Activated gamma-delta T cell (primary cell): ENCODE data around the gene LNX2.
"Not testable (repeated sequence)": the region's sequence is repeated elsewhere in the genome, so short reads cannot be mapped to it uniquely, and the experiment has no call there.

Experiments used
- DNase-seq: peaks from one replicate; lab custom pipeline; 2025; lab: John Stamatoyannopoulos, UW

Gene LNX2

DNA sequence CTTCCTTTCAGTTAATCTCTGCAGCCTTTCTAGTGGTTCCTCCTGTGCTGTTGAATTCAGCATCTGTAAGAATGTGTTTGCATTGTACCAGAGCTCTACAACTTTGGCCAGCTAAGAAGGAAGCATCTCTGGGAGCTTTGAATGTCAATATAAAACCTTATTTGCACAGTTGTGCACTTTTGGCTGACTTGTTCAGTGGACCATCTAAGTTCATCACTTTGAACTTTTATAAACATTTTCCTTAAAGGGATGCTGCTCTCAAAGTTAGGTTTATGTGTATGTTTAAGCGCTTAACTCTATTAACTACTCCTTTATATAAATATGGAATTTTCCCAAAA is 16.9 kb upstream of the LNX2 start:
- DNase-seq: no peak

DNA sequence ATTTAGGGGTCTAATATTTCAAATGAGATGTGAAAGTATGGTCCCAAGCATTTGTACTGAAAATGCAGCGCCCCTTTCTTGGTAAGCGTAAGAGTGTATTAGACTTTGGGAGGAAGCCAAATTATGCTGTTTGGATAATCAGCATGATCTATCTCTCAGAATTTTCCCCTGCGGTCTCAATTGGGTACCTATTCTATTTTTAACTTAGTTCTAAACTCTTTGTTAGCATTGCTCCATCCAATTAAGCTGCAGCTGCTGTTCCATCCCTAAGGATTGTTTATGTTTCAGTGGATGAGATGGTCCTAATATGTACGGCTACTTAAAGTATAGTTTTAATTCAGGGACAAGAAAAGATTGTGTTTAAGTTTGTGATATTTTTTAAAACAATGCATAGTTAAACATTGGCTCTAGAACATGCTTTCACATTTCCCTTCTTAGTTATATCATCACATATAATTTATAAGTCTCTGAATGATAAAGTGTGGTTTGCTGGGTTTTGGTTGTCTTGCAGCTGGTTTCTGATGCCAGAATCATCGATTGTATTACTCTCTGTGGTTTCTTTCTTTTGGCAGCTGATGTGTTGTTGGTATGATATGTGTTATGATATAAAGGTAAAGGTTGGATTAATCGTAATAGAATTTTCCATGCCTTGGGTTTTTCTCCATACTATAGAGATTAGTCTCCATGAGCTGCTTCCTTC is 16.4 kb upstream of the LNX2 start:
- DNase-seq: no peak

DNA sequence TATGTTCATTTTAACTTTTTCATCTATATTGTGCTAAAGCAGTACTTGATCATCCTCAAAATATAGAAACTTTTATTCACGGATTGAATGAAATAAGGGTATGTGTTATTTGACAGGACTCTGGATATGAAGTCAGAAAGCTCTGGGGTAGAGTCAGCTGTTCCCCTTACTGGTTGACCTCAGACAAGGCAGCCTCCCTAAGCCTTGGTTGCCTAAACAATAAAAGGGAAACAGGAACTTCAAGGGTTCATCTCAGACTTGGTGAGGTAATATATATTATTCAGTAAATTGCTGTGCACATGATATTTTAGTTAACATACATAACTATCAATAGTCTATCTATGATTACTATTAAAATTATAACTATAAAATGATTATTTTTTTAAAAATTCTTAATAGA is 14.9 kb upstream of the LNX2 start:
- DNase-seq: no peak

DNA sequence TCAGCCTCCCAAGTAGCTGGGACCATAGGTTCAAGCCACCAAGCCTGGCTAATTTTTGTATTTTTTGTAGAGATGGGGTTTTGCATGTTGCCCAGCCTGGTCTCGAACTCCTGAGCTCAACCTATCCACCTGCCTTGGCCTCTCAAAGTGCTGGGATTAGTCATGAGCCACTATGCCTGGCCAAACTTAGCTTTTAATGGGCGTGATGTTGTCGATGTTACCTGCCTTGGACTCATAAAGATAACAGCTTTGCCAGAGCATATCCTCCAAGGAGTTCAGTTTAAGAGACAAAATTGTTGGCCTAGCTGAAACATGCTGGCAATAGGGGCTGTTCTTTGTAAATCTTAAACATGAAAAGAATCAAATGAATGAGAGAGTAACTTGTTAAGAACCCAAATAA is 14.5 kb upstream of the LNX2 start:
- no peak for DNase-seq

DNA sequence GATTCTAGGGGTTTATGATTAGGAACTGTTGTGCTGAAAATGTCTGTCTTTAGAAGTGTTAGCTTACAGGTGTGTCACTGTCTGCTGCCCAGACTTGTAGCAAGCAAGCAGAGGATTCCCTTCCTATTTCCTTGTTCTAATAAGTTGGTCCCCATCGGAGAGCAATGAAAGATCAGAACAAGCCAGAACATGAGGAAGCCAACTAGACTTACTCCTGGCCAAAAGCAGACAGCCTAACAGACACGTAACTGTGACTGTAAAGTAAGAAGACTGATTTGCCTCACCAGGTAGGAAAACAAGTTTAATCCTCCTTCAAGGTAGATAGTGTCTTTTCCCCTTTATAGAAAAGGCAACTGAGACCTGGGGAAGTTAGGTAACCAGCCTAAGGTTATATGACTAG is 13.9 kb upstream of the LNX2 start:
- DNase-seq: no peak

DNA sequence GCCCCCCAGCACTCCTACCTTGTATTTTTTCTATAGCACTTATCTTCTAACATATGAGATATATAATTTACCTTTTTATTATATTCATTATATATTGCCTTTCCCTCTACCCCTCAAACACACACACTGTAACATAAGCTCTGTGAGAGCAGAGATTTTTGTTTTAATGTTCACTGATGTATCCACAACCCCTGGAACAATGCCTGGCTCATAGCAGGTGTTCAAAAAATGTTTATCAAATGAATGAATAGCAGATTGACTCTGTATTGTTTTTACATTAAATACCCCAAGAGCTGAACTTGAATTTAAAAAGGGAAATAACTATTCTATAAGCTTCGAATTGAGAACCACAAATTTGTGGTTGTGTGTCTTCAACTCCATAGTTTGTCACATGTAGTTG is 12.3 kb upstream of the LNX2 start:
- DNase-seq: no peak

DNA sequence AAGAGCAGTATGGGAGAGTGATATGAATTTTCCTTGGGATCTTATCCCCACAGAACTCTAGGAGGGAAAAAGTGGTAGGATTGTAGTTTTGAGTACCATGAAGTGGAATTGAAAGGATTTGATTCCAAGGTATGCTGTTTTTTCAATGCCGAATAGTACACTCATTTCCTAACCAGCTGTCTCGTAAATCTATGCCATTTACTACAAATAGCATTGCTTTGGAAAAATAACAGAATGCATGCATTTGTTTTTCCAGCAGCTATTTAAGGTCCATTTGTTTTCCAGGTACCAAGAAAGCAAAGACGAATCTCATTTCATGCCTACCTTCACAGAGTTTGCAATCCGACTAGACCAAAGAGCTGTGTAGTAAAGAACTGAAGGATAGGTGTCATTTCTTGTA is 11.9 kb upstream of the LNX2 start:
- DNase-seq: no peak

DNA sequence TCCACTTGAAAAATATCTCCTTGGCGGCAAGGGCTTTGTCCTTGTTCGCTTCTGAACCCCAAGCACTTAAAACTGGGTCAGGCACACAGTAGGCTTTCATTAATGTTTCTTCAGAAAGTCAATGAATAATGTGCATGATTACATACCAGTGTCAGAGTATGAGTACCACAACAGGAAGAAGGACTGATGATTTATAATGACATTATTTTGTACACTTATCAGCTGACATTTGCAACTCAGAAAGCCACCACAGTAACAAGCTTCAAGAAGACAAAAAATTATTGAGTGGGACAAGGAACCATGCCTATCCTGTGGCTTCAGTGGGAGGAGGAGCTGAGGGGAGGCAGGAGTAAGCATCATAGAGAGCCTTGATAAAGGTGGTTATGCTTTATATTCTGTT is 11.3 kb upstream of the LNX2 start:
- DNase-seq: no peak

DNA sequence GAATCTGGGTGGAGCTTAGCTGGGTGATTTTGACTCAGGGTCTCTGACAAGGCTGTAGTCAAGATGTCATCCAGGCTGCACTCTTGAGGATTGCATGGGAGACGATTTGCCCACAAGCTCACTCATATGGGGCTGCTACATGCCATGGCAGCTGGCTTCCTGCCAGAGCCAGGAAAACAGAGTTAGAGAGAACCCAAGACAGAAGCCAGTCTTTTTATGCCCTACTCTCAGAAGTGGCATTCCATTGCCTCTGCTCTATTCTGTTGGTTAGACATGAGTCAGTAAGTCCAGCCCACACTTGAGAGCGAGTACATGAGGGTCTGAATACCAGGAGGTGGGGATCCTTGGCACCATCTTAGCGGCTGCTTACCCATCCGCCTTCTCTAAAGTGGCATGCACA is 10.8 kb upstream of the LNX2 start:
- no peak for DNase-seq

DNA sequence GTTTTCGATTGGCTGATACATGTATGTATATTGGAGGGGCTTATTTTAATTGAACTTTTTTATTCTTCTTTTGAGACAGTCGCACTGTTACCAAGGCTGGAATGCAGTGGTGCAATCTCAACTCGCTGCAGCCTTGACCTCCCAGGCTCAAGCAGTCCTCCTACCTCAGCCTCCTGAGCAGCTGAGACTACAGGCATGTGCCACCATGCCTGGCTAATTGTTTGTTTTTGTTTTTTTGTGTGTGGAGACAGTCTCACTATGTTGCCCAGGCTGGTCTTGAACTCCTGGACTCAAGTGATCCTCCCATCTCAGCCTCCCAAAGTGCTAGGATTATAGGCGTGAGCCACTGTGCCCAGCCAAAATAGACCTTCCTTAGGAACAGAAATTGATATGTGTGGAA is 8.4 kb upstream of the LNX2 start:
- not testable (repeated sequence) for DNase-seq

DNA sequence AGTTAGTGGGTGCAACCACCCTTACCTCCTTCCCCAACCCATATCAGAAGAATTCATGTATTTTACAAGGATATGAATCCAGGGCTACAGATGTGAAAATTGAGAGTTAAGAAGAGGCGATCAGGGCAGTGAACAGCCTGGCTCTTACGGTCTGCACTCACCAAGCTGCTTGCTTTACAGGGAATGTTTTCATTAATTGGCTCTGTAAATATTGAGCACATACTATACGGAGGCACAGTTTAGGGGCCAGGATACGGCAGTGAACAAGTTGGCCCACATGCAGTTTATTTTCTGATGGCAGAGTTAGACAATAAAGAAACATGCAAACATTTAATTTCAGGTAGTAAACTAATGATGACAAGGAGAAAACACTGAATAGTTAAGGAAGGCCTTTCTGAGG is 7.8 kb upstream of the LNX2 start:
- no peak for DNase-seq

DNA sequence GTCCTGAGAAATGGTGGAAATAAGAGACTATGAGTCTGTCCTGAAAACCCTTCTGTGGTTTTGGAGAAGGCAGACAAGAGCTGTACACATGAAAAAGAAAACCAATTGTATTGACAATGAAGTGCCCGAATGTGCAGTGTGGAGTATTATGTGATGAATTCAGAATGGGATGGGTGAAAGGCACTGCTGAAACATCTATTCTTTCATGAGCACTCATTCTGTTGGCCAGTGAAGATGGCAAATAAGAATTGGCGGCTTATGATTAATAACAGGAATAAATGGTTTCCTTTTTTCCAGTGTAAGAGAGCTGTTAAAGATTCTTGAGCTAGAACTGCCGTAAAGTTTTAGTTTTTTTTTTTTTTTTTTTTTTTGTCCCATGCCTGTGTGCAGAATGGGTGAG is 7.1 kb upstream of the LNX2 start:
- DNase-seq: no peak

DNA sequence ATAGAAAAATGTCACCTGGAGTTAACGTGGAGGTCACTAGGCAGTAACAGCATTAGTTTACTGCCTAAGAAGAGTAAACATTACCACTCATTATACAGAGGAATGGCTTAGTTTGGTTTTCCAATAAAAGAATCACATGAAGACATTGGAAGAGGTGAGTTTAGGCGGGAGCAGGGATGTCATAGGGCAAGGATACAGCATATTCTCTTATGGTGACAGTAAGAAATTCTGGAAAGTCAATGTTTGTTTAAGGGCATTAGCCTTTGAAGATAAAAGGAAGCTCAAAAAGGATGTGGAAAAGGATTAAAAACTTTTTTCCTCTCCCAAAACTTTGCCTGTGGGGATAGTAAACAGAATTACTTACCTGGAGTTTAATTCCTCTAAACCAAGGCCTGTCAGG is 5.5 kb upstream of the LNX2 start:
- DNase-seq: no peak

DNA sequence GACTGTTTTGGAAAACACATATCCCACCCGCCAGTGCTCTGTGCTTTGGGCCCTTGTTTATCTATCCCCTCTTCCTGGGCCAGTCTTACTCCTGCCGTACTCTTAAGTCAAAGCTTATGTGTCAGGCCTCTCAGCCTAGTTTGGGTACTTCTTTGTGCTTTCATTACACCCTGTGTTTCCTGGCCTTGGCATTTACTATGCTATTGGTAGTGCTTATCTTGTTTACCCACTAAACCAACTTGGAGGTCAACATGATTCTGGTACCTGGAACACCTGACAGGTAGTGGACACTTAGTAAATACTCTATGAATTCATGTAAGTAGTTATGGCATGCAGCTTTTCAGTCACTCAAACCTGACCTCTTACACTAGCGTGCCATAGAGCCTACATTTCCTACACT is 3.7 kb upstream of the LNX2 start:
- no peak for DNase-seq

DNA sequence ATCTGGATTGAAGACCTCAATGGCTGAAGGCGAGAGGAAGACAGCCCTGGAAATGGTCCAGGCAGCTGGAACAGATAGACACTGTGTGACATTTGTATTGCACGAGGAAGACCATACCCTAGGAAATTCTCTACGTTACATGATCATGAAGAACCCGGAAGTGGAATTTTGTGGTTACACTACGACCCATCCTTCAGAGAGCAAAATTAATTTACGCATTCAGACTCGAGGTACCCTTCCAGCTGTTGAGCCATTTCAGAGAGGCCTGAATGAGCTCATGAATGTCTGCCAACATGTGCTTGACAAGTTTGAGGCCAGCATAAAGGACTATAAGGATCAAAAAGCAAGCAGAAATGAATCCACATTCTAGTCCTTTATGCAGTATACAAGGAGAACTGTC is 2.6 kb upstream of the LNX2 start:
- DNase-seq: no peak

DNA sequence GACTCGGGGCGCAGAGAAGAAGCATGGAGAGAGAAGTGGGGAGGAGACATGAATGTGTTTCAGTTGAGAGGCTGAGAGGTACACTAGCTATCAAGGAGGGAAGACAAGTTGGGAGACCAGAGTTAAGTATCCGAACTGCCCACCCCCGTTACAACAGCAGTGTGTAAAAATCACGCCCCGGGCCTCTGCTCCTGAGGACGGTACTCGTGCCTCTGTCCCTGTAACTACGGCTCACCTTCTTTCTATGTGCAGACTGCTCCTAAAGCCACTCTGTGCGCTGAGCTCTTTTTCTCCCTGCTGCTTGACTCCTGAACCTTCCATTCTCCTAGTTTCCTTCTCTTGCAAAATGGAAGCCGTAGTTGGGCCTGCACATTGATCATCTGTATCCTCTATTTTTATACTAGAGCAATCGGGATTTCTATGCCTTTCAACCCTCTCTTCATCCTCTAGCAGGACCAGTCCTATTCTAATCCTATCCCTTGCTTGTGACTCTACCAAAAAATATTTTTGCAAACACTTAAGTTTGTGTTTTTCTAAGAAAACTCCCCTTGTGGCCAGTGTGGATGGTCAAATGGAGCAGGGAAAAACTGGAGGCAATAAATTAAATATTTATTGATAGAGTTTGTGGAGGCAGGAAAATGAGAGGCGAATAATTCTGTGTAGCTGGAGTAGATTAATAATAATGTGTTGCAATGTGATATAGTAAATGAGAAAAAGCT is 1.9 kb upstream of the LNX2 start:
- no peak for DNase-seq

DNA sequence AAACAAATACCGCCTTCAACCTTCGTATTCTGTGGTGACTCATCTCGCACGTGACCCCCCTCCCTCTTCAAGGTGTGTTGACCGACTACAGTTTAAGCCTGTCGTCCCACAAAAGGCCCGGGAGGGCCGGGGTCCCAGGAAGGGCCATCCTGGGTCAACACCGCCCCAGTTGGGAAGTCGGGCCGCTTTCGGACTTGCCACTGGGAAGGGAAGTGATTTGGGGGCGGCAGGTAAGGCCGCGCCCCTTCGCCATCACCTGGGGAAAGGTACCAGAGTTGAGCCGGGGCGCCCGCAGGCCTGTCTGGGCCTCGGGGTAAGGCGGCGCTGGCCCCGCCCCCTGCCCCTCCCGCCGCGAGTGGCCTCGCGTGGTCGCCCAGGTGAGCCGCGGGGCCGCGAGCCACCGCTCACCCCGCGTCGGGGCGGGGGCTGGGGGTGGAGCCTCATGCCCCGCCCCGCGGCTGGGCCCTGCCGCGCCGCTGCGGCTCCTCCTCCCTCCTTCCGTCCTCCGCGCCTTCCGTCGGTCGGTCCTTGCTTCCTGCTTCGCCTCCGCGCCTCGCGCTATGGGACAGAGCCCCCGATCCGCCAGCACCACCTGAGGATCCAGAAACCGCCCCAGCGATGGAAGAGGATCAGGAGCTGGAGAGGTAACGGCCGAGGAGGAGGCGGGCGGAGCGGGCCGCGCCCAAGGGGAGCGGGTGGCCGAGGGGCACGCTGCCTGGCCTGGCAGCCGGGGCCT is 1.2 kb upstream of the LNX2 start, which contains the start of gene POLR1D:
POLR1D (plus strand) TSS at position 527 of the 736 bp plus-strand sequence; CDS start at position 619, 92 bp downstream.
- DNase-seq: peak; percentile 68

DNA sequence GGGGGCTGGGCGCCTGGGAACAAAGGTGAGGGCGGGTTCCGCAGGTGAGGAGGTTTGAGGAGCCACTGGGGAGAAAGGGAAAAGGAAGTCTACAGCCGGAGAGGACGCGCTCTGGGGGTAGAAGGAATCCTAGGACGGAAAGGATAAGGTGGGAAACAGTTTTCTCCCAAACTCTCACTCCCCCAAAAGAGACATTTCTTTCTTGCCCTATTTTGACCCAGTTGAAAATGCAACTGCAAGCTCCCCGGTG is 712 bp upstream of the LNX2 start:
- DNase-seq: no peak

DNA sequence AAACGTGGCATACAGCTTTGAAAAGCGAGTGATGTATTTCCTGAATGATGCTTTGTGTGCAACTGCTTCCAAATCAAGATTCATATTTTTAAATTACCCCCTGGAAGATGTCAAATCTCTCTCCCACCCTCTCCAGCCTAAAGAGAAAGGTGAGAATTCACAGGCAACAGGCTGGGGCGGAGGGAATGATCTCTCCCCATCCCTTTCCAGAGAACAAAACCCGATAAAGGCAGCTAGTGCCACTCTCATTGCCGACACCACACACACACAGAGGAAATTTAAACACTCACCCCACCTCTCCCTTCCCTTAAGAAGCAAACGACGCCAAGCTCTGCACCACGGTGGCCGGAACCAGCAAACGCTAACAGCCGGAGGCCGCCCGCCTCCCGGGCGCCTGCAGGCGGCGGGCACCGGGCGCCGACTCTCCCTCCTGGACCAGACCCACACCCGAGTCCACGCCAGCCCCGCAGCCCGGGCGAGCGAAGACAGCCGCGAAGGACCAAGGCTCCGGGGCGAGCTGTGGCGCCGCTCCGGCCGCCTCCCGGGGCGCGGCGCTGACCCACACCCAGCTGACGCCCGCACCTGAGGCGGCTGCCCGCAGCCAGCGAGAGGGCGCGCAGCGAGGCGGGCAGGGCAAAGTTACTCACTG is 477 bp downstream of the LNX2 start:
- DNase-seq: no peak

DNA sequence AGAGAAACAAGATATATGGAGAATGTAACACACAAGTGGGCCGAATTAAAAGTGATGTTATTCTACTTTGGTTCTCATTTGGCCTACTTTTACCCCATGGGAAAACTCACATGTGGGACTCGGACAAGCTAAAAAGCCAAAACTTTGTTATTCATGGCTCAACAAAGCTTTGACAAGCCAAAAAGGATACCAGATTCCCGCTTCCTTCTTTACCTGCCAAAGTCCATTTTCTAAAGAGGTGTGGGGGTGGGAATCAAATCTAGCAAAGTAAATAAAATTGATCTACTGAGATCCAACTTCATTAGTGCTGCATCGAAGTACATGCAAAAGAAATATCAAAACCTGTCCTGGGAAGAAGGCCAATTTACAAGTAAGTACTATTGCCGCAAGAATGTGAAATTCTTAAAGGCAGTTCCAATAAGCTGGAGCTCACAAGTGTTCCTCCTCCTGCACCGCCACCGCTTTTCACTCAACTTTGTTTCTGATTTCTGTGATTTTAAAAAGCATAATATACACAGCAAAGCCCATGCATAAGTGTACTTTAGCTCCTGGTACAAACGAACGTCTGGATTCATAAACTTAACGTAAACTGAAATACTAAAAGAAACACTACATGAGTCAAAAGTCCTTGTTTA is 1.1 kb downstream of the LNX2 start:
- DNase-seq: no peak

DNA sequence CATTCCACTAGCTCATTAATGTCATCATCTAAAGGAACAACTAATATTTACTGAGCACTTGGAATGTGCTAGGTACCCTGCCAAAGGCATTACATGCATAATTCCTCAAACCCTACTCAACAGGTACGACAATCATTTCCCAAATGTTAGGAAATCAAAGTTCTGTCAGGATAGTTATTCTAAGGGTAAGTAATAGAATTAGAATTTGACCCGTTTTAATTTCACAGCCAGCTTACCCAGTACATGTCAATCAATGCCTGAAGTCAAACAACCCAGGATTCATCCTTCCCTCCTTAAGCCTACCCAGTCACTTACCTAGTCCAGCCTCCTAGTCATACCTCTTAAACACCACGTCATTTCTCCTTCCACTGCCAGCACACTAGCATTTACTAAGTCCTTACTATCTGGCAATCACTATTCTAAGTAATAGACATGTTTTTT is 2.4 kb downstream of the LNX2 start:
- no peak for DNase-seq

DNA sequence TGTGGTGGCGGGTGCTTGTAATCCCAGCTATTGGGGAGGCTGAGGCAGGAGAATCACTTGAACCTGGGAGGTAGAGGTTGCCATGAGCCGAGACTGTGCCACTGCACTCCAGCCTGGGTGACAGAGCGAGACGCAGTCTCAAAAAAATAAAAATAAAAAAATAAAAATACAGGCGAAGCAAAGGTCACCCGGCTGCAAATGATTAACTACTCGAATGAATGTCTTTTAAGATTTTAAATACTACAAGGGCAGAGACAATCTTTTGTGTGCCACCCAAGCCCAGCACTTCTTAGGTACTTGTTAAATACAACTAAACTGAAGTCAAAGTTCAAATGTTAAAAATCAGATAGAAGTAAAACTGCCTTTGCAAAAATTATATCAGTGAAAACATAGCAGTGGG is 6.7 kb downstream of the LNX2 start:
- DNase-seq: no peak

DNA sequence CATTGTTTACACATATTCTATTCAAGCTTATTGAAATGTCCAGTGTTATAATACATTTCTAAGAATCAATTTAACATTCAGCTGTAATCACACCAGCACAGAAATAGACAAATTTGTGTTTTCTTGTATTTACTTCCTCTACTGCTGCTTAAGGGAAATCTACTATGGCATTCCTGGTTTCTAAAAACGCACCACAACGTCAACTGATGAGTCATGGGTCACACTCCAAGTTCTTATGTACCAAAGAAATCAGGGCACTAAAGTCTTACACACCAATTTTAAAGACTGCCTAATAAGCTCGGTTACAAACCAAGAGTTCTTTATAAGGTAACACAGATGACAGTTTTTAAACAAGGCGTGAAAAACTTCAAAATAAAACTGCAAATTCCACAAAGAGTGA is 13.2 kb downstream of the LNX2 start:
- DNase-seq: no peak
